ENCODE measurements around the gene INVS. TPM values are rescaled to one million over a fixed set of nuclear protein-coding genes. Genes with fewer than 3 reads are reported as not detected.

The INVS gene
- total and polyA plus RNA-seq, 2 of the 13 experiments (the other 11 are each of a cell fraction or from before 2014, with no cell fraction given), result 11.3 to 16.3 TPM

DNA sequence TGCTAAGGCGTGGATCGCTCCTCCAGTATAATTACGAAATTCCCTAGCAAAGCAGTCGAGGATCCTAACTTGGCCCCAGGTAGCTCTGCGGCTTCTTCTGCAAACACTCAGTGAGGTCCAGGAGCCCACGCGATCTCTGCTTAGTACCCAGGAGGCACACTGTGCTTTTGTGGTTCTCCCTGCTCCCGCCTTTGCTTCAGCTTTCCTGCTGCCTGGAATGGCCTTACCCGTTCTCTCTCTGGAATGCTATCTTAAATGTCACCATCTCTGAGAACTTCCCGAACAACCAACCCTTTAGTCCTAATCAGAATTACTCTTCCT, 639 bp downstream of the INVS start (continued):
- TF ChIP-seq, protein P1, sequence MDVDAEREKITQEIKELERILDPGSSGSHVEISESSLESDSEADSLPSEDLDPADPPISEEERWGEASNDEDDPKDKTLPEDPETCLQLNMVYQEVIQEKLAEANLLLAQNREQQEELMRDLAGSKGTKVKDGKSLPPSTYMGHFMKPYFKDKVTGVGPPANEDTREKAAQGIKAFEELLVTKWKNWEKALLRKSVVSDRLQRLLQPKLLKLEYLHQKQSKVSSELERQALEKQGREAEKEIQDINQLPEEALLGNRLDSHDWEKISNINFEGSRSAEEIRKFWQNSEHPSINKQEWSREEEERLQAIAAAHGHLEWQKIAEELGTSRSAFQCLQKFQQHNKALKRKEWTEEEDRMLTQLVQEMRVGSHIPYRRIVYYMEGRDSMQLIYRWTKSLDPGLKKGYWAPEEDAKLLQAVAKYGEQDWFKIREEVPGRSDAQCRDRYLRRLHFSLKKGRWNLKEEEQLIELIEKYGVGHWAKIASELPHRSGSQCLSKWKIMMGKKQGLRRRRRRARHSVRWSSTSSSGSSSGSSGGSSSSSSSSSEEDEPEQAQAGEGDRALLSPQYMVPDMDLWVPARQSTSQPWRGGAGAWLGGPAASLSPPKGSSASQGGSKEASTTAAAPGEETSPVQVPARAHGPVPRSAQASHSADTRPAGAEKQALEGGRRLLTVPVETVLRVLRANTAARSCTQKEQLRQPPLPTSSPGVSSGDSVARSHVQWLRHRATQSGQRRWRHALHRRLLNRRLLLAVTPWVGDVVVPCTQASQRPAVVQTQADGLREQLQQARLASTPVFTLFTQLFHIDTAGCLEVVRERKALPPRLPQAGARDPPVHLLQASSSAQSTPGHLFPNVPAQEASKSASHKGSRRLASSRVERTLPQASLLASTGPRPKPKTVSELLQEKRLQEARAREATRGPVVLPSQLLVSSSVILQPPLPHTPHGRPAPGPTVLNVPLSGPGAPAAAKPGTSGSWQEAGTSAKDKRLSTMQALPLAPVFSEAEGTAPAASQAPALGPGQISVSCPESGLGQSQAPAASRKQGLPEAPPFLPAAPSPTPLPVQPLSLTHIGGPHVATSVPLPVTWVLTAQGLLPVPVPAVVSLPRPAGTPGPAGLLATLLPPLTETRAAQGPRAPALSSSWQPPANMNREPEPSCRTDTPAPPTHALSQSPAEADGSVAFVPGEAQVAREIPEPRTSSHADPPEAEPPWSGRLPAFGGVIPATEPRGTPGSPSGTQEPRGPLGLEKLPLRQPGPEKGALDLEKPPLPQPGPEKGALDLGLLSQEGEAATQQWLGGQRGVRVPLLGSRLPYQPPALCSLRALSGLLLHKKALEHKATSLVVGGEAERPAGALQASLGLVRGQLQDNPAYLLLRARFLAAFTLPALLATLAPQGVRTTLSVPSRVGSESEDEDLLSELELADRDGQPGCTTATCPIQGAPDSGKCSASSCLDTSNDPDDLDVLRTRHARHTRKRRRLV (CRISPR knock-in tag; IDR thresholded peaks at IDR 0.05), result no peak
- no peak for TF ChIP-seq AGO1 (IDR thresholded peaks at IDR 0.05; ENCODE audit: low read depth, low read length, poor library complexity, severe bottlenecking)
- TF ChIP-seq, protein P2, sequence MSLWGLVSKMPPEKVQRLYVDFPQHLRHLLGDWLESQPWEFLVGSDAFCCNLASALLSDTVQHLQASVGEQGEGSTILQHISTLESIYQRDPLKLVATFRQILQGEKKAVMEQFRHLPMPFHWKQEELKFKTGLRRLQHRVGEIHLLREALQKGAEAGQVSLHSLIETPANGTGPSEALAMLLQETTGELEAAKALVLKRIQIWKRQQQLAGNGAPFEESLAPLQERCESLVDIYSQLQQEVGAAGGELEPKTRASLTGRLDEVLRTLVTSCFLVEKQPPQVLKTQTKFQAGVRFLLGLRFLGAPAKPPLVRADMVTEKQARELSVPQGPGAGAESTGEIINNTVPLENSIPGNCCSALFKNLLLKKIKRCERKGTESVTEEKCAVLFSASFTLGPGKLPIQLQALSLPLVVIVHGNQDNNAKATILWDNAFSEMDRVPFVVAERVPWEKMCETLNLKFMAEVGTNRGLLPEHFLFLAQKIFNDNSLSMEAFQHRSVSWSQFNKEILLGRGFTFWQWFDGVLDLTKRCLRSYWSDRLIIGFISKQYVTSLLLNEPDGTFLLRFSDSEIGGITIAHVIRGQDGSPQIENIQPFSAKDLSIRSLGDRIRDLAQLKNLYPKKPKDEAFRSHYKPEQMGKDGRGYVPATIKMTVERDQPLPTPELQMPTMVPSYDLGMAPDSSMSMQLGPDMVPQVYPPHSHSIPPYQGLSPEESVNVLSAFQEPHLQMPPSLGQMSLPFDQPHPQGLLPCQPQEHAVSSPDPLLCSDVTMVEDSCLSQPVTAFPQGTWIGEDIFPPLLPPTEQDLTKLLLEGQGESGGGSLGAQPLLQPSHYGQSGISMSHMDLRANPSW (CRISPR knock-in tag; IDR thresholded peaks at IDR 0.05; ENCODE audit: borderline replicate concordance), result no peak
- no peak for TF ChIP-seq FOSL1 (CRISPR knock-in tag; IDR thresholded peaks at IDR 0.05; ENCODE audit: borderline replicate concordance)
- TF ChIP-seq, protein P3, sequence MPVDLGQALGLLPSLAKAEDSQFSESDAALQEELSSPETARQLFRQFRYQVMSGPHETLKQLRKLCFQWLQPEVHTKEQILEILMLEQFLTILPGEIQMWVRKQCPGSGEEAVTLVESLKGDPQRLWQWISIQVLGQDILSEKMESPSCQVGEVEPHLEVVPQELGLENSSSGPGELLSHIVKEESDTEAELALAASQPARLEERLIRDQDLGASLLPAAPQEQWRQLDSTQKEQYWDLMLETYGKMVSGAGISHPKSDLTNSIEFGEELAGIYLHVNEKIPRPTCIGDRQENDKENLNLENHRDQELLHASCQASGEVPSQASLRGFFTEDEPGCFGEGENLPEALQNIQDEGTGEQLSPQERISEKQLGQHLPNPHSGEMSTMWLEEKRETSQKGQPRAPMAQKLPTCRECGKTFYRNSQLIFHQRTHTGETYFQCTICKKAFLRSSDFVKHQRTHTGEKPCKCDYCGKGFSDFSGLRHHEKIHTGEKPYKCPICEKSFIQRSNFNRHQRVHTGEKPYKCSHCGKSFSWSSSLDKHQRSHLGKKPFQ (CRISPR knock-in tag; IDR thresholded peaks at IDR 0.05; ENCODE audit: insufficient replicate concordance), result no peak
- no peak for TF ChIP-seq YEATS2 (CRISPR knock-in tag; IDR thresholded peaks at IDR 0.05; ENCODE audit: borderline replicate concordance)
- no peak for TF ChIP-seq RCOR2 (CRISPR knock-in tag; IDR thresholded peaks at IDR 0.05)
- no peak for TF ChIP-seq SPEN (CRISPR knock-in tag; IDR thresholded peaks at IDR 0.05; ENCODE audit: low read depth)
- TF ChIP-seq PLRG1 (conservative IDR thresholded peaks at IDR 0.05), result no peak
- TF ChIP-seq, protein P4, sequence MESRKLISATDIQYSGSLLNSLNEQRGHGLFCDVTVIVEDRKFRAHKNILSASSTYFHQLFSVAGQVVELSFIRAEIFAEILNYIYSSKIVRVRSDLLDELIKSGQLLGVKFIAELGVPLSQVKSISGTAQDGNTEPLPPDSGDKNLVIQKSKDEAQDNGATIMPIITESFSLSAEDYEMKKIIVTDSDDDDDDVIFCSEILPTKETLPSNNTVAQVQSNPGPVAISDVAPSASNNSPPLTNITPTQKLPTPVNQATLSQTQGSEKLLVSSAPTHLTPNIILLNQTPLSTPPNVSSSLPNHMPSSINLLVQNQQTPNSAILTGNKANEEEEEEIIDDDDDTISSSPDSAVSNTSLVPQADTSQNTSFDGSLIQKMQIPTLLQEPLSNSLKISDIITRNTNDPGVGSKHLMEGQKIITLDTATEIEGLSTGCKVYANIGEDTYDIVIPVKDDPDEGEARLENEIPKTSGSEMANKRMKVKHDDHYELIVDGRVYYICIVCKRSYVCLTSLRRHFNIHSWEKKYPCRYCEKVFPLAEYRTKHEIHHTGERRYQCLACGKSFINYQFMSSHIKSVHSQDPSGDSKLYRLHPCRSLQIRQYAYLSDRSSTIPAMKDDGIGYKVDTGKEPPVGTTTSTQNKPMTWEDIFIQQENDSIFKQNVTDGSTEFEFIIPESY (CRISPR knock-in tag; IDR thresholded peaks at IDR 0.05), result no peak

All from HepG2 (cell line).